Left lobe of liver (tissue), 2 donors: ENCODE data around the gene UNC5A. TPM values are rescaled to one million over a fixed set of nuclear protein-coding genes. Genes with fewer than 3 reads are reported as not detected.

Experiments
- ATAC-seq: fragments of 200-7000 bp; cut with Tn5 transposase; one replicate; pipeline ENCODE4 v1.9.1; 2020; ENCODE audit warnings: mild to moderate bottlenecking, moderate library complexity
- DNase-seq: peaks from one replicate; pipeline ENCODE4 v3.0.0-alpha.2; 2020; ENCODE audit warnings: low spot score
- total RNA-seq: library from RNA; stranded (reverse); gene quantifications from one replicate; pipeline ENCODE4 v1.2.1, GENCODE V29; 2021
- donor health status: DM: no; HTN: no; CAD: no; lungs with moderate emphysema.
- donor health status: DM: no; HTN: yes; CAD: no.

Gene UNC5A
- total RNA-seq, 1 donor from 2014 or later = not detected

- ATAC-seq = no peak
- DNase-seq = no peak
Observed at GRCh38 chr5:176798949-176799348, 11.4 kb upstream of the UNC5A start.

- ATAC-seq (no peak), DNase-seq (no peak)
Observed at GRCh38 chr5:176799488-176799887, 10.9 kb upstream of the UNC5A start.

- DNase-seq (no peak), ATAC-seq (no peak)
Observed at GRCh38 chr5:176800024-176800423, 10.3 kb upstream of the UNC5A start.

- ATAC-seq = no peak
- DNase-seq = no peak
Observed at GRCh38 chr5:176802116-176802784, 8.1 kb upstream of the UNC5A start.

GRCh38 chr5:176803068-176803942, 7.1 kb upstream of the UNC5A start:
- no peak for ATAC-seq
- DNase-seq = no peak

- ATAC-seq (no peak), DNase-seq (no peak)
Observed at GRCh38 chr5:176803943-176804498, 6.3 kb upstream of the UNC5A start.

- ATAC-seq (no peak), DNase-seq (no peak)
Observed at GRCh38 chr5:176806137-176806536, 4.2 kb upstream of the UNC5A start.

GRCh38 chr5:176809544-176810080, 747 bp upstream of the UNC5A start:
- no peak for DNase-seq
- ATAC-seq = no peak

- DNase-seq (no peak), ATAC-seq (peak; percentile 79)
Observed at GRCh38 chr5:176810687-176811501, 535 bp downstream of the UNC5A start.

- ATAC-seq (peak; percentile 23), DNase-seq (no peak)
Observed at GRCh38 chr5:176812269-176813259, 2.2 kb downstream of the UNC5A start.

GRCh38 chr5:176813587-176814312, 3.4 kb downstream of the UNC5A start:
- no peak for ATAC-seq
- DNase-seq = no peak

- no peak for ATAC-seq
Observed at GRCh38 chr5:176814313-176814685, 3.9 kb downstream of the UNC5A start.

GRCh38 chr5:176814836-176815438, 4.6 kb downstream of the UNC5A start:
- DNase-seq (no peak), ATAC-seq (no peak)

More at GRCh38 chr5:176814313-176814685, 3.9 kb downstream of the UNC5A start:
- DNase-seq = no peak

GRCh38 chr5:176816043-176816745, 5.8 kb downstream of the UNC5A start:
- DNase-seq (no peak), ATAC-seq (no peak)

- DNase-seq (no peak), ATAC-seq (no peak)
Observed at GRCh38 chr5:176816791-176817347, 6.5 kb downstream of the UNC5A start.

GRCh38 chr5:176817369-176817840, 7.0 kb downstream of the UNC5A start:
- DNase-seq = no peak
- ATAC-seq = no peak

- DNase-seq (no peak), ATAC-seq (peak; percentile 25)
Observed at GRCh38 chr5:176817841-176818377, 7.5 kb downstream of the UNC5A start.
